Measurements from ENCODE around the gene ADRA2C. TPM values are rescaled to one million over a fixed set of nuclear protein-coding genes. Genes with fewer than 3 reads are reported as not detected.

Gene ADRA2C
- total and polyA plus RNA-seq, 8 donors, result 1.1 to 6.8 (median 3.0) TPM

DNA sequence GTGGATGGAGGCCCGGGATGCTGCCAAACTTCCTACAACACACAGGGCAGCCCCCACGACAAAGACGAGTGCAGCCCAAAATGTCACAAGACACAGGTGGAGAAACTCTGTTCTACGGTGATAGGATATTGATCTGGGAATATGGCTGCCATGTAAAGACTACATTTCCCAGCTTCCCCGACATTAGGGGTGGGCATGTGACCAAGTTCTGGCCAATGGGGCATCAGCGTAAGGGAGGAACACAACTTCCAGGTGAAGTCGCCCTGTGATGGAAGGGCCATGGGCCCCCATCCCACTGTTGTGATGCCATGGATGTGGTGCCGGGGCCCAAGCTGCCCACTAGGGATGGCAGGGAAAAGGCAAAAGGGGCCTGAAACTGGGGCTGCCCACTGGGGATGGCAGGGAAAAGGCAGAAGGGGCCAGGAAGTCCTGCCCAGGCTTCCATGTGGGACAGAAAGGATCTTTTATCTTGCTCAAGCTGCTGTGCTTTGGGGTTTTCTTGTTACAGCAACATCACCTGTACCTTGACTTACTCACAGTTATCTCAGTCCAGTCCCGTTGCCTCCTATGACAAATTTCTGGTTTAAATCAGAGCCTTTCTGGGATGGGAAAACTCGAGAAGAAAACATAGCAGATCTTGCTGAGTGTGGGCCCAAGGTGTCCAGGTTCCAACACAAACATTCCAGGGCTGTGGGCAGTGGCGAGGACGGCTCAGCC, 9.7 kb upstream of the ADRA2C start:
- DNase-seq, result no peak
- no peak for ATAC-seq
- TF ChIP-seq, protein P1, sequence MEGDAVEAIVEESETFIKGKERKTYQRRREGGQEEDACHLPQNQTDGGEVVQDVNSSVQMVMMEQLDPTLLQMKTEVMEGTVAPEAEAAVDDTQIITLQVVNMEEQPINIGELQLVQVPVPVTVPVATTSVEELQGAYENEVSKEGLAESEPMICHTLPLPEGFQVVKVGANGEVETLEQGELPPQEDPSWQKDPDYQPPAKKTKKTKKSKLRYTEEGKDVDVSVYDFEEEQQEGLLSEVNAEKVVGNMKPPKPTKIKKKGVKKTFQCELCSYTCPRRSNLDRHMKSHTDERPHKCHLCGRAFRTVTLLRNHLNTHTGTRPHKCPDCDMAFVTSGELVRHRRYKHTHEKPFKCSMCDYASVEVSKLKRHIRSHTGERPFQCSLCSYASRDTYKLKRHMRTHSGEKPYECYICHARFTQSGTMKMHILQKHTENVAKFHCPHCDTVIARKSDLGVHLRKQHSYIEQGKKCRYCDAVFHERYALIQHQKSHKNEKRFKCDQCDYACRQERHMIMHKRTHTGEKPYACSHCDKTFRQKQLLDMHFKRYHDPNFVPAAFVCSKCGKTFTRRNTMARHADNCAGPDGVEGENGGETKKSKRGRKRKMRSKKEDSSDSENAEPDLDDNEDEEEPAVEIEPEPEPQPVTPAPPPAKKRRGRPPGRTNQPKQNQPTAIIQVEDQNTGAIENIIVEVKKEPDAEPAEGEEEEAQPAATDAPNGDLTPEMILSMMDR (IDR thresholded peaks at IDR 0.05), result no peak
- WGBS, 2 donors, result 66 to 78% methylated on average over 12 of the region's 12 CpGs
- no peaks in the 10 kb centered on the region for H3K36me3 ChIP-seq
- no peak overlapping the region for H3K4me3 ChIP-seq
- no peaks in the 10 kb centered on the region for H3K27me3 ChIP-seq
- no peak for FAIRE-seq
- H3K9me3 ChIP-seq, result no peaks in the 10 kb centered on the region
- H3K4me1 ChIP-seq, result no peaks in the 10 kb centered on the region
- H3K27ac ChIP-seq, result no peak overlapping the region
- intact Hi-C loops (cut with DNase I), result loop anchor here in 1 of 3 donors (10.0 kb wide), 1 partner anchor 118 kb away; no protein-coding TSS in a partner anchor

DNA sequence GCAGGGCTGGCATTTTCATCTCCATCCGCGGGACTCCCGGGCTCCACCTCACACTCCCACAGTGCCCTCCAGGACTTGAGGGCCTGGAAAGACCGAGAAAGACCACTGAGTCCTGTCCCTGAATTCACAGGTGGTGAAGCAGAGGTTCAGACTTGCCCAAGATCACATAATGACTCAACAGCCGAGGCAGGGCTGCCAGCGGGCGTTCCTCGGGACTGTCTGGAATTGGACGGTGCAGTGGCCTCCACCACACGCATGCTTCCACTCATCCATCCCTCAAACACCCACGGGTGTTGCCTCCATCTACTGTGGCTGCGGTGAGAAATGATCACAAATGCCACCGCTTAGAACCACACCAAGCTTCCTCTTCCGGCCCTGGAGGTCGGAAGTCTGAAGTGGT, 6.9 kb upstream of the ADRA2C start:
- H3K9me3 ChIP-seq, result no peaks in the 10 kb centered on the region
- no peaks in the 10 kb centered on the region for H3K4me1 ChIP-seq
- TF ChIP-seq, protein P1 (IDR thresholded peaks at IDR 0.05), result no peak
- intact Hi-C loops (cut with DNase I), result loop anchor here in 1 of 3 donors (10.0 kb wide), 1 partner anchor 116 kb away; no protein-coding TSS in a partner anchor
- no peak overlapping the region for H3K4me3 ChIP-seq
- no peaks in the 10 kb centered on the region for H3K36me3 ChIP-seq
- no peaks in the 10 kb centered on the region for H3K27me3 ChIP-seq
- FAIRE-seq (no peak), ATAC-seq (no peak), DNase-seq (no peak)
- no peak overlapping the region for H3K27ac ChIP-seq
- WGBS, 2 donors, result 68 to 71% methylated on average over 15 of the region's 15 CpGs

DNA sequence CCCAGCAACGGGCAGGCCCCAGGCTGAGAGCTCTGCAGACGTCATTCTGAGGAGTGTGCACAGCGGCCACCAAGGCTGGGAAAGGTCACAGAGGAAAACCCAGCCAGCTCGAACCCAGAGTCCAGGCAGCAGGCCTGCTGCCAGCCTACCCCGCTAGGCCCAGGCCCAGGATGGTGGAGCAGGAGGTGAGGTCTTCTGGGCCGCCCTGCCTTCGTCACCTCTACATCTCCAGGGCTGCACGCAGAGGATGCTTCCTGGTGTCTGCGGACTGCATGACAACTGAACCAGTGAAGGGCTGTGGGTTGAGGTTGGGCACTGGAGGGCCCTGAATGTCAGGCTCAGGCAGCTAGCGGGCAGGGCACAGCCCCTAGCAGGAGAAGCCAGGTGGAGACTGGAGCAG, 5.8 kb upstream of the ADRA2C start:
- ATAC-seq (no peak), DNase-seq (no peak), FAIRE-seq (no peak)
- Histone ChIP-seq H3K27me3 (no peaks in the 10 kb centered on the region), H3K4me3 (no peak overlapping the region), H3K36me3 (no peaks in the 10 kb centered on the region), H3K4me1 (no peaks in the 10 kb centered on the region), H3K9me3 (no peaks in the 10 kb centered on the region), H3K27ac (no peak overlapping the region)
- intact Hi-C loops (cut with DNase I), result no loop called here
- WGBS, 2 donors, result 74 to 79% methylated on average over 10 of the region's 10 CpGs
- TF ChIP-seq, protein P1 (IDR thresholded peaks at IDR 0.05), result no peak

DNA sequence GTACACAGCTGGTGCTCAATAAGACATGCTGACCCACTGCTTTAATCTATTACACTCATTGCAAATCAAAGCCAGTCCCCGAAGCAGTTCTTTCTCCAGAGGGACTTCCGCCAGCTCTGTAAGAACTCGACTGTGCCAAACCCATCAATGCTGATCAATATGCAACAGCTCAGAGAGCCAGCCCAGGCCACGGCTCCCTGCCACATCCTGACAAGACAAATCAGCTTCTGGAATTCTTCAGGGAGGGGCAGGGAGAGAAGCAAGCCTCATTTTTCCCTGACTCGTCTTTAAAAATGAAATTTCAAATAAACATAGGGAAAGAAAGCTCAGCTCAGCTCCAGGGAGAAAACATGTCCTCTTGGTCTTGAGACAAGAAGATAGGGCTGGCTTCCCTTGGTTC, 5.3 kb upstream of the ADRA2C start:
- no peaks in the 10 kb centered on the region for H3K4me1 ChIP-seq
- TF ChIP-seq, protein P1 (IDR thresholded peaks at IDR 0.05), result no peak
- DNase-seq (peak in 2 of 6 donors; percentile 15 to 25), ATAC-seq (no peak), FAIRE-seq (no peak)
- no peak overlapping the region for H3K4me3 ChIP-seq
- WGBS, 2 donors, result 20 to 25% methylated on average over 5 of the region's 5 CpGs
- H3K27ac ChIP-seq, result no peak overlapping the region
- no peaks in the 10 kb centered on the region for H3K36me3 ChIP-seq
- no peaks in the 10 kb centered on the region for H3K27me3 ChIP-seq
- H3K9me3 ChIP-seq, result no peaks in the 10 kb centered on the region
- intact Hi-C loops (cut with DNase I), result no loop called here

DNA sequence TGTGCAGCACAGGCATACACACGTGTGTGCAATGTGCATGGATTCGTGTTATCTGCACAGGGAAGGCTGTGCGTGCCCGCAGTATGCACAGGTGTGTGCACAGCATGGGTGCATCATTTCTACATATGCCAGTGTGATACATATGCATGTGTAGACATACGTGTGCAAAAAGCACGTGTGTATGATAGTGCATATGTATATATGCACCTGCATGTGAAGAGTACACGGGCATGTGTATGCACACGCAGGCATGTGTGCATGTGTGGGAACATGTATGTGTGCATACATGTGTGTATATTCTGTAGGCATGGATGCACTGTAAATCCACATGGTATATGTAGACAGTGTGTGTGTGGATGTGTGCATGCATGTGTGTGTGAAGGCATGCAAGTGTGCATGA, 3.9 kb upstream of the ADRA2C start:
- H3K4me1 ChIP-seq, result no peaks in the 10 kb centered on the region
- TF ChIP-seq, protein P1 (IDR thresholded peaks at IDR 0.05), result no peak
- DNase-seq, result no peak
- H3K27ac ChIP-seq, result no peak overlapping the region
- no peaks in the 10 kb centered on the region for H3K9me3 ChIP-seq
- intact Hi-C loops (cut with DNase I), result no loop called here
- 63 to 74% methylated on average over 8 of the region's 8 CpGs for WGBS, 2 donors
- no peaks in the 10 kb centered on the region for H3K36me3 ChIP-seq
- H3K27me3 ChIP-seq, result no peaks in the 10 kb centered on the region
- FAIRE-seq, result no peak
- no peak overlapping the region for H3K4me3 ChIP-seq
- no peak for ATAC-seq

Data from pancreas (tissue), 10 donors.